ENCODE results near the gene NR1H2. TPM values are rescaled to one million over a fixed set of nuclear protein-coding genes. Genes with fewer than 3 reads are reported as not detected.

The NR1H2 gene
- total RNA-seq, 1 experiment from 2014 or later = 40.3 TPM

DNA sequence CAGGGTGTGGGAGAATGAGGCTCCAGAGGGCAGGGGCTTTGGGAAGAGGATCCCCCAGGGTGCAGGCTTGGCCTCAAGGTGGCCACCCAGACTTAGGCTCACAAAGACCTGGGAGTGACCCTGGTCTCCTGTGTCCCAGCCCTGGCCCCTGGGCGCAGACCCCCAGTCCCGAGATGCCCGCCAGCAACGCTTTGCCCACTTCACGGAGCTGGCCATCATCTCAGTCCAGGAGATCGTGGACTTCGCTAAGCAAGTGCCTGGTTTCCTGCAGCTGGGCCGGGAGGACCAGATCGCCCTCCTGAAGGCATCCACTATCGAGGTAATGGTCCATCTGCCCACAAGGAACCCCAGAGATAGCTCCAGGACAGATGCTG lies 2.6 kb downstream of the NR1H2 start (continued):
- TF ChIP-seq, protein P1, sequence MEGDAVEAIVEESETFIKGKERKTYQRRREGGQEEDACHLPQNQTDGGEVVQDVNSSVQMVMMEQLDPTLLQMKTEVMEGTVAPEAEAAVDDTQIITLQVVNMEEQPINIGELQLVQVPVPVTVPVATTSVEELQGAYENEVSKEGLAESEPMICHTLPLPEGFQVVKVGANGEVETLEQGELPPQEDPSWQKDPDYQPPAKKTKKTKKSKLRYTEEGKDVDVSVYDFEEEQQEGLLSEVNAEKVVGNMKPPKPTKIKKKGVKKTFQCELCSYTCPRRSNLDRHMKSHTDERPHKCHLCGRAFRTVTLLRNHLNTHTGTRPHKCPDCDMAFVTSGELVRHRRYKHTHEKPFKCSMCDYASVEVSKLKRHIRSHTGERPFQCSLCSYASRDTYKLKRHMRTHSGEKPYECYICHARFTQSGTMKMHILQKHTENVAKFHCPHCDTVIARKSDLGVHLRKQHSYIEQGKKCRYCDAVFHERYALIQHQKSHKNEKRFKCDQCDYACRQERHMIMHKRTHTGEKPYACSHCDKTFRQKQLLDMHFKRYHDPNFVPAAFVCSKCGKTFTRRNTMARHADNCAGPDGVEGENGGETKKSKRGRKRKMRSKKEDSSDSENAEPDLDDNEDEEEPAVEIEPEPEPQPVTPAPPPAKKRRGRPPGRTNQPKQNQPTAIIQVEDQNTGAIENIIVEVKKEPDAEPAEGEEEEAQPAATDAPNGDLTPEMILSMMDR (IDR thresholded peaks at IDR 0.05 in 2 of 3, conservative IDR thresholded peaks at IDR 0.05 in 1 of 3; ENCODE audit: borderline replicate concordance in 1 of 3, insufficient read depth in 1 of 3, low read depth in 2 of 3, low read length in 2 of 3) = no peak
- no peak for TF ChIP-seq POLR2A (IDR thresholded peaks at IDR 0.05; ENCODE audit: borderline replicate concordance, extremely low read depth, insufficient read depth, insufficient read length)
- no peak for TF ChIP-seq CBX3 (IDR thresholded peaks at IDR 0.05; ENCODE audit: low read depth)
- no peak for TF ChIP-seq SP1 (IDR thresholded peaks at IDR 0.05; ENCODE audit: low read depth)
- TF ChIP-seq EGR1 (IDR thresholded peaks at IDR 0.05; ENCODE audit: low read depth) = no peak
- TF ChIP-seq TCF7L2 (IDR thresholded peaks at IDR 0.05; ENCODE audit: borderline replicate concordance, extremely low read depth, insufficient read depth, insufficient read length) = no peak
- no peak for TF ChIP-seq YY1 (IDR thresholded peaks at IDR 0.05; ENCODE audit: extremely low read depth, insufficient replicate concordance, low read depth, low read length)
- TF ChIP-seq EZH2 (IDR thresholded peaks at IDR 0.05) = no peak
- TF ChIP-seq JUND (IDR thresholded peaks at IDR 0.05) = no peak

DNA sequence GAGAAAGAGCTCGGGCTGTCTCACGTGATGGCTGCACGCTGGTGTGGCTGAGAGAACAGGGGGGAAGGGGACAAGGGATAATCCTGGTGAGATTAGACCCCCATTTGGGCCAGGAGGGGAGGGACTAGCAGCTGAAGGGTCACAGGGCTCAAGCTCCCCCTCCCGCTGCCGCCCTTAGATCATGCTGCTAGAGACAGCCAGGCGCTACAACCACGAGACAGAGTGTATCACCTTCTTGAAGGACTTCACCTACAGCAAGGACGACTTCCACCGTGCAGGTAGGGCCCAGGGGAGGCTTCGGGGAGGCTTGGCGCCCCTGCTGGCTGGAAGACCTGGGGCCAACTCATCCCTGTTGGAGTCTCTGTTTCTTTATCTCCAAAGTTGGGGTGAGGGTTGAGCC lies 3.3 kb downstream of the NR1H2 start:
- no peak overlapping the region for H2AFZ ChIP-seq (ENCODE audit: low read depth, low read length, poor library complexity, severe bottlenecking)
- no peak overlapping the region for H3K4me3 ChIP-seq (replicated peaks in 1 of 2; ENCODE audit: low read depth in 1 of 2, low read length in 2 of 2)
- H4K20me1 ChIP-seq (ENCODE audit: insufficient read depth) = no peaks in the 10 kb centered on the region
- H3K36me3 ChIP-seq (ENCODE audit: control insufficient read depth in 1 of 2, insufficient read depth in 2 of 2, low read length in 2 of 2) = peaks cover 28 to 34% of the 10 kb centered on the region in 2 experiments
- H3K27me3 ChIP-seq (ENCODE audit: insufficient read depth, low read length) = no peaks in the 10 kb centered on the region
- H3K9ac ChIP-seq (ENCODE audit: low read length) = no peak overlapping the region
- DNase-seq (ENCODE audit: low read depth, low spot score) = no peak
- no peaks in the 10 kb centered on the region for H3K9me3 ChIP-seq (ENCODE audit: control insufficient read depth in 1 of 2, insufficient read depth in 1 of 2, low read depth in 1 of 2, low read length in 2 of 2)
- ATAC-seq = no peak
- H3K4me2 ChIP-seq (ENCODE audit: low read length) = no peak overlapping the region
- intact Hi-C loops (cut with micrococcal nuclease) = no loop called here
- no peak overlapping the region for H3K27ac ChIP-seq (ENCODE audit: low read depth, low read length)
- no TSS peak for BruUV-seq (replicated peaks)
- H3K4me1 ChIP-seq (ENCODE audit: control insufficient read depth in 1 of 2, insufficient read depth in 2 of 2, low read length in 2 of 2) = peaks cover 9 to 23% of the 10 kb centered on the region in 2 experiments; a peak in 3 of 4 replicates
- ChIA-PET CTCF (no interaction called here), RAD21 (ENCODE audit: low non-redundant PET in 1 of 2, low total read pairs in 2 of 2, uncharacterized antibody in 2 of 2, unreplicated experiment in 2 of 2) (no interaction called here), POLR2A (interaction anchor here (0.6 kb wide), 1 partner anchor 613 kb away, joined by 3 read pairs; the partner anchor contains the start of gene AP2A1)
- H3K9me2 ChIP-seq (ENCODE audit: insufficient read depth) = no peaks in the 10 kb centered on the region
- TF ChIP-seq, protein P1 (IDR thresholded peaks at IDR 0.05 in 2 of 3, conservative IDR thresholded peaks at IDR 0.05 in 1 of 3; ENCODE audit: borderline replicate concordance in 1 of 3, insufficient read depth in 1 of 3, low read depth in 2 of 3, low read length in 2 of 3) = no peak
- TF ChIP-seq CEBPB (IDR thresholded peaks at IDR 0.05; ENCODE audit: low read depth) (no peak), ZNF274 (IDR thresholded peaks at IDR 0.05; ENCODE audit: low read depth, low read length) (no peak), EZH2 (IDR thresholded peaks at IDR 0.05) (no peak), YY1 (IDR thresholded peaks at IDR 0.05; ENCODE audit: extremely low read depth, insufficient replicate concordance, low read depth, low read length) (no peak), SP1 (IDR thresholded peaks at IDR 0.05; ENCODE audit: low read depth) (no peak), POLR2A (IDR thresholded peaks at IDR 0.05; ENCODE audit: borderline replicate concordance, extremely low read depth, insufficient read depth, insufficient read length) (no peak)
- TF ChIP-seq, protein P2, sequence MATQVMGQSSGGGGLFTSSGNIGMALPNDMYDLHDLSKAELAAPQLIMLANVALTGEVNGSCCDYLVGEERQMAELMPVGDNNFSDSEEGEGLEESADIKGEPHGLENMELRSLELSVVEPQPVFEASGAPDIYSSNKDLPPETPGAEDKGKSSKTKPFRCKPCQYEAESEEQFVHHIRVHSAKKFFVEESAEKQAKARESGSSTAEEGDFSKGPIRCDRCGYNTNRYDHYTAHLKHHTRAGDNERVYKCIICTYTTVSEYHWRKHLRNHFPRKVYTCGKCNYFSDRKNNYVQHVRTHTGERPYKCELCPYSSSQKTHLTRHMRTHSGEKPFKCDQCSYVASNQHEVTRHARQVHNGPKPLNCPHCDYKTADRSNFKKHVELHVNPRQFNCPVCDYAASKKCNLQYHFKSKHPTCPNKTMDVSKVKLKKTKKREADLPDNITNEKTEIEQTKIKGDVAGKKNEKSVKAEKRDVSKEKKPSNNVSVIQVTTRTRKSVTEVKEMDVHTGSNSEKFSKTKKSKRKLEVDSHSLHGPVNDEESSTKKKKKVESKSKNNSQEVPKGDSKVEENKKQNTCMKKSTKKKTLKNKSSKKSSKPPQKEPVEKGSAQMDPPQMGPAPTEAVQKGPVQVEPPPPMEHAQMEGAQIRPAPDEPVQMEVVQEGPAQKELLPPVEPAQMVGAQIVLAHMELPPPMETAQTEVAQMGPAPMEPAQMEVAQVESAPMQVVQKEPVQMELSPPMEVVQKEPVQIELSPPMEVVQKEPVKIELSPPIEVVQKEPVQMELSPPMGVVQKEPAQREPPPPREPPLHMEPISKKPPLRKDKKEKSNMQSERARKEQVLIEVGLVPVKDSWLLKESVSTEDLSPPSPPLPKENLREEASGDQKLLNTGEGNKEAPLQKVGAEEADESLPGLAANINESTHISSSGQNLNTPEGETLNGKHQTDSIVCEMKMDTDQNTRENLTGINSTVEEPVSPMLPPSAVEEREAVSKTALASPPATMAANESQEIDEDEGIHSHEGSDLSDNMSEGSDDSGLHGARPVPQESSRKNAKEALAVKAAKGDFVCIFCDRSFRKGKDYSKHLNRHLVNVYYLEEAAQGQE (IDR thresholded peaks at IDR 0.05; ENCODE audit: low read depth) = no peak
- H3K79me2 ChIP-seq (ENCODE audit: insufficient read depth, low read length) = peaks cover 19% of the 10 kb centered on the region
